Measurements from ENCODE around the gene TRMU.
A peak's percentile ranks its signal among the peaks of the same experiment; 100 is the strongest.

TRMU gene

DNA sequence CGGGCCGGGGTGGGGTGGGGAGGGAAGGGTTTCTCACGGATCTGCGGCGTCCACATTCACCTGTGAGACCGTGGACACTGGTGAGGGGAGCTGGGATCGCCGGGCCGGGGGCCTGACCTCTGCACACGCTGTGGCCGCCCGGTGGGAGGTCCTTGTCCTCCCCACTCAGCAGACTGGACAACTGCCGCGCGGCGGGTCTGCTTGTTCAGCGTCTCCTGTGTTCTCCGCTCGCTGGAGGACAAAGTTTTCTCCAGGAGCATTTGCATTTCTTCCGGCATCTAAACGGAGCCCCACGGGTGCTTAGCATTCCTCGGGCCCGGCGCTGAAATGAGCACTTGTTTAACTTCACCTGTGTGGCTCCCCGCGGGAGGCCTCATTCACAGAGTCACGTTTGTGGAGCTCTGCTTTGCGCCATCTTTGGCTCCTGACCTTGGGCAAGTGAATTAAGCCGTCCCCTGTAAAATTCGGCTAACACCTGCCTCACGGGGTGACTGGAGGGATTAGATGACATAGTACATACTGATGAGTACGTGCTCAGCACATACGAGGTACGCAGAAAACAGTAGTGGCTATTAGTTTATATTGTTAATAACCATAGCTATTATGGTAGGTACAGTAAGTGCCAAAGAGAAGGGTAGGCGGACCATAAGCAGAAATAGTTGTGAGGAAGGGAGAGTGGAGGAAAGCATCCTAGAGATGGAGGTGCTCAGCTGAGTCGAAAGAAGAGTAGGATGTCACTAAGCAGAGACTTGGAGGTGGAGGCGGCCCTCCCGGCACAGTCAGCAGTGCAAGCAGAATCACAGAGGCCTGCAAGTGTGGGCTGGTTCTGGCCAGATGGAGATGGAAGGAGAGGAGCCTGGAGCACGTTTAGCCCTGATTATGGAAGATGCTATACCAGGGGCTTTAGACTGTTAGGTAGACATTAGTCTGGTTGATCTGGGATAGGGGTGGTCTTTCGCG lies 885 bp downstream of the TRMU start:
- DNase-seq (ENCODE audit: low spot score): no peak

DNA sequence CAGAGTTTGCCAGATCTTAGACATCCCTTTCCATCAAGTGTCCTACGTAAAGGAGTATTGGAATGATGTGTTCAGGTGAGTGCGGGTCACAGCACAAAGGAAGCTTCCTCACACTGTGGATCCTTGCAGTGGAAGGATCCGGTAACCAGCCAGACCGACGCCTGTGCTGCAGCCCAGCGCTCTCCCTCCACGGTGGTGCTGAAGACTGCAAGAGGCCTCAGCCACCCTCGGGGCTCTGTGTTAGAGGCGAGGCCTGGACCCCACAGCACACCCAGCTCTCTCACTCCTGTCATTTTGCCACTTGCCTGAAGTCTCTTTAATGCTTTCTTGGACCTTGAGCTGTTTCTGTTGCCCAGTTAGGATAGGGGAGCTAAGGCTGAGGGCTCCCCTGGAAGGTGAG lies 2.4 kb downstream of the TRMU start:
- no peak for DNase-seq (ENCODE audit: low spot score)

DNA sequence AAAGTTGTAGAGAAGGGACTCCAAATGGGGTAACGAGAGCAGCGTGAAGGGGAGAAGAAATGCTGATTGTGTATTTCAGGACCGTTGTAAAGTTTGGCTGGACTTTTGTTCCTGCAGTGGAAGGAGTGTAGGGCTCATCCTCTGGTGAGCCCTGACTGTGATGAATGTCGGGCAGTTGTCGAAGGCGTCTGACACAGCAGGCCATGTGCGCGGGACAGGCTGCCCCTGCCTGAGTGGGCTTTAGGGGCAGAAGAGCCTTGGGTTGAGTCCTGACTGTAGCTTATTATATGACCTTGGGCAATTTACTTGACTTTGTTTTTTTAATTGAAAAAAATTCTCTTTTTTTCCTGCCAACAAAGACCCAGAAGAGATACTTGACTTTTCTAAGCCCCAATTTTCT lies 3.1 kb downstream of the TRMU start:
- DNase-seq (ENCODE audit: low spot score): no peak

DNA sequence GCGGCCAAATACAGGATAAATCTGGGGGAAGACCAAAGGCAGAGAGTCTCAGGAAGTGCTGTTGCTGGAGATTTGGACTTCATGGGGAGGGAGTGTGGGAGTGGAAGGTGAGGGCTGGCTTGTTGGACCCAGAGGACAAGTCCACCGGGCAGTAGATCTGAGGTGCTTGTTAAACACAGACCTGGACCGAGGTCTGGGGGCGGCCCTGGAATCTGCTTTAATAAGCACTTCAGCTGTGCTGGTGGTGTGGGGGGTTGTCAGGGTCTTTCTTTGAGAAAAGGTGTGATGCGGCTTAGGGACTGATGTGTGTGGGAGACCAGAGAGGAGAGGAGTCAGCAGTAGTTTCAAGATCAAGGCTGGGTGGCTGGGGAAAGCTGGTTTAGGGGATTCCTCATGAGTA lies 4.4 kb downstream of the TRMU start:
- no peak for DNase-seq (ENCODE audit: low spot score)

DNA sequence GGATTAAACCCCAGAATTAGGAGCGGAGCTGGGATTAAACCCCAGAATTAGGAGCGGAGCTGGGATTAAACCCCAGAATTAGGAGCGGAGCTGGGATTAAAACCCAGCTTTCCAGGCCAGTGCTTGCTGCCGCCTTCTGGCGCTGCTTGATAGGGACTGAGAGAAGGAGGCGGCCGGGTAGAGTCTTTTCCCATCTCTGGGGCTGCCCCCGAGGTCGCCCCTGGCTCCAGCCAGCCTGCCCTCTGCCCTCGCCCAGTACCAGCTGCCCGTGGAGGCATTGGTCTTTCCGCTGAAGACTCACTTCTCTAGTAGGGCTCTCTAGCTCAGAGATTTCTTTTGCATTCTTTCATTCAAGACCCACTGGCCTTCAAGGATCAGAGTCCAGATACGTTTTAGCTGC lies 5.2 kb downstream of the TRMU start:
- no peak for DNase-seq (ENCODE audit: low spot score)

DNA sequence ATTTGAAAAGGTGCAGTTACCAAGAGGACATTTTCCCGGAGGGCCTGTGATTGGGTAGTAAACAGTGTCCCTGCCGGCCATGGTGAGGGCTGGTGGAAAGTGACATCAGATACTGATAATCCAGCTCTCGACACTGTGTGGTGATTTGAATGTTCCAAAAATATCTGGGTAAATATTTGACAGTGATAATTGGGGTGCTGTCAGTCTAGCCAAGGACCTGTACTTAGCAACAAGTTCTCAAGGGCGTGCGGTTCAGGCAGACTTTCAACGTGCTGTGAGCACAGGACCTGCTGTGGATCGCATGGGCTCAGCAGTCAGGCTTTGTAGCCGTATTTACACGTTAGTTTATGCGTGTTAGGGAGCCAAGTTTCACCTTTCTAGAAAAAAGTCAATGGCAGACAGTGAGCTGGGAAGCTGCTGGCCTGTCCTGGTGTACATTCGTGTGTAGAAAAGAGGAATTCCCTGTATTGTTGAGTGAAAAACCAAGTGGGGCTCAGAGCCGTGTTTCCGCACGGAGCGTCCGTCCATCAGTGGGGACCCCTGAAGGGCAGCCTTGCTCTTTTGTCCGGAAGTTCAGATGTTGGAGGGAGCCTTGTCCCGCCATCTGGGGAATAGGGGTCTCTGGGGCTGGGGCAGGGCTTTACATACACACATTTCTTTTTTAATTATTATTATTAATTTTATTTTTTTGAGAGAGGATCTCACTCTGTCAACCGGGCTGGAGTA lies 11.3 kb downstream of the TRMU start:
- DNase-seq (ENCODE audit: low spot score): no peak

DNA sequence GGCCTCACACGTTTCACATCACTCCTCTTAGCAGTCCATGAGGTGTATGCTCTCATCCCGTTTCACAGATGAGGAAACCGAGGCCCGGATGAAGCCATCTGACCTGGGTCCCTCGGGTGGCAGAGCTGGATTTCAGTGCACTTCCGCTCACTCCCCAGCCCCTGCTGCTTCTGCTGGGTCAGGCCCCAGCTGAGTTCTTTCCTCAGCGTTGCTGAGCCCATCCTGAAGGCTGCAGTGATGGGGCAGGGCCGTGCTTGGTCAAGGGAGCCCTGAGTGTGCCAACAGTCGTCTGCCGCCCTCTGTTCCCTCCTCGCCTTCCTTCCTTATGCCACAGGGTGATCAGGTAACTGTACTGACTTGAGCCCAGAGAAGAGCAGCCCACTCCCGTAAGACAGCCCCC lies 12.1 kb downstream of the TRMU start:
- no peak for DNase-seq (ENCODE audit: low spot score)

DNA sequence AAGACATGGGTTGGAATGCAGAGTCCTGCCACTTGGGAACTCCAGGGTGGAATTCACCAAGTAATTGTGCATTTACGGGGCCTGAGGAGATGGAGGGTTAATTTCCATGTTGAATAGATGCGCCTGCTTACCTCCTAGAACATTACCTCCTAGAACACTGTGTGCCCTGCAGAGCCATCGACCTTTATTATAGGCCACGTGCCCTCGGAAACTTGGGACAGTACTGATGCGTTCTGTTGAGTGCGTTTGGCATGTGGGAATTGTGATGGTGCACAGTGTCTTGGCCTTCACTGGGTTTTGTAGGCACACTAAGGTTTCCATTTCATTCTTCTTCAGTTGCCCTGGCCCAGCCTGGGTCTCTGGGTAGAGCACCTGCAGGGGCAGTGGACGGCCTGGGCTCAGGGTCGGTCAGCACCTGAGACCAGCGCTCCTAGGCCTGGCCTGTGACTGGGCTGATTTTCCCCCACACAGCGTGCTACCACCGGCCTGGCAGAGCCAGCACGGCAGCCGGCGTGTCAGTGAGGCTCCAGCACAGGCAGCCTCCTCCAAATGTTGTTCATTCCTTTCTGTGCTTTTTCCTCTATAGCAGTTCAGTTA lies 12.7 kb downstream of the TRMU start:
- no peak for DNase-seq (ENCODE audit: low spot score)

DNA sequence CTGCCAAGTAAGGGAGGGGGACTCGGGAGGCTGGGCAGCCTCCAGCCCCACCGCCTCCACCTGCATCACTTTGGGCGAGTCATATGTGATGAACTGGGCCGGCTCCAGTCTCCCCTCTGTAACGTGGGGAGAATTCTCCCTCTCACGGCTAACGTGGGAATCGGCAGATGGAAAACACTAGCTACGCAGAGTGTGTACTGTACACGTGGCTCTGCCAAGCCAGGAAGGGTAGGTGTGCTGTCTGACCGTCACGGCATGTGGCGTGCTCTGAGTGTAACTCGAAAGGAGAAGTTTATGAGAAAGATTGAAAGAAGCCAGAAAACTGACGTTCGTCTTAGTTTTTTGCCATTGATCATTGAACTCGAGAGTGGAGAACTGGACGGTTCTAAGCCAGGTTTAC lies 13.7 kb downstream of the TRMU start:
- no peak for DNase-seq (ENCODE audit: low spot score)

DNA sequence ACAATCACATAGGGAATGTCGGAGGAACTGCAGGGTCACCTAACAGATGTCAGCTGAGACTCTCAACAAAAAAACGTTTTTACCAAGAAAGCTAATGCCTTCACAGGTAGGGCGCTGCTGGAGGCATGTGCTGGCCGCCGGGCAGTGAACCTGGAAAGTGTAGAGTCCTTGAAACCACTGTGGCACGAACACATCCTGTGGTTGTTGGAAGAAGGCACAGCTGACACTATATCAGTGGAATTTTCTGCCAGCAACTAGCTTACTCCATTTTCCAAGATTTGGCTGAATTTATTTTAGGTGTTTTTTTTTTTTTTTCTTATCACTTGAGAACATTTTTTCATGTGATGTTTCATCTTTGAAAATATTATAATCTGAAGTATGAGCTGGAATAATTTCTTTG lies 14.2 kb downstream of the TRMU start:
- no peak for DNase-seq (ENCODE audit: low spot score)

DNA sequence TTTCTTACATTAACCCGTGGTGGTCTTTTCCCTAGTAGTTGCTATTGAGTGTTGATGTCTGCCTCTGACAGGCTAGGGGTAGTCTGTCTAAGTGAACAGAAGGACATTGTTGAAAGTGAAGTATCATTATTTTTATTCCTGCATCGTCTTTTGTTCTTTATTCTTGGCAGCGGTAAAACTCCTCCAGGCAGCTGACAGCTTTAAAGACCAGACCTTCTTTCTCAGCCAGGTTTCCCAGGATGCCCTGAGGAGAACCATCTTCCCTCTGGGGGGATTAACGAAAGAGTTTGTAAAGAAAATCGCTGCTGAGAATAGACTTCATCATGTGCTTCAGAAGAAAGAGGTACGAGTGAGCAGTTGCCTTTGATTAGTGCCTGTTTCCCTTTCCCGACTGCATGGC lies 14.6 kb downstream of the TRMU start:
- no peak for DNase-seq (ENCODE audit: low spot score)

DNA sequence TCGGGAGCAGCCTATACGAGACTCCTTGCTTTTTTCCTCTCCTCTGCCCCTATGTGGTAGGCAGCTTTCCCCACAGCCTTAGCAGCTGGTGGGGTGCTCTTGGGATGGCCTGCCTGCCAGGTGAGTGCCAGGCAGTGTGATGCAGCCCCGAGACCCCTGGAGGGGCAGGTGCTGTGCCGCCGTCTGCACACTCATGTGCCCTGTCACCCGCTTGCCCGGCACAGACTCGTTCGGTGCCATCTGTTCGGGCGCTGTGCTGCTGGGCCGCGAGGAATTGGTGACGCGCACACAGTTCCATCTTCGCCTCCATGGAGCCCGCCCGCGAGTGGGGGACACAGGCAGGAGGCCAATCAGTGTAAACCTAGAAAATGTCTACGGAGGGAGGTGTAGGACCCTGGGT lies 15.1 kb downstream of the TRMU start:
- DNase-seq (ENCODE audit: low spot score): no peak

DNA sequence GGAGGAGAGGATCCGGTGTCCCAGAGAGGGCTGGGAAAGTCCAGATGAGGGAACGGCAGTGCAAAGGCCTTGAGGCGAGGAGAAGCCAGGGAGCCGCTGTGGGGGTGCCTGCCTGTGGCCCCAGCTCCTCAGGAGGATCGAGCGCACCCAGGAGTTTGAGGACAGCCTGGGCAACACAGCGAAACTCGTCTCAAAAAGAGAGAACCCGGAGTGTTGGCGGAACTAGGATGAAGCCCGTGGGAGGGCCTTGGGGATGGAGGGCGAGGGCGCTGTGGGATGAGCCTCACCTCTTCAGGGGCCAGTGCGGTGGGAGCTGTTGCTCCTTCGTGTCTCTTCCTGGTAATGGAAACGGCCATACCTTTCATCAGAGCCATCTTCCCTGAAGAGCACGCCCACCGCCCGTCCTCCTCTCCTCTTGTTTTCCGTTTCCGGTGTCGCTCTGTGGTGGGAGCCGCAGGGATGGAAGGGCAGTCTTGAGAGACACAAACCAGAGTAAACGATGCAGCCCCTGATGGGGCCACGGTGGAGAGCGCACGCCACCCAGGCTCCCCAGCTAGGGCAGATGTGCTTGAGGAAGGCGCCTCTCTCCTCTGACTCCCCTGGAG lies 15.7 kb downstream of the TRMU start:
- no peak for DNase-seq (ENCODE audit: low spot score)

DNA sequence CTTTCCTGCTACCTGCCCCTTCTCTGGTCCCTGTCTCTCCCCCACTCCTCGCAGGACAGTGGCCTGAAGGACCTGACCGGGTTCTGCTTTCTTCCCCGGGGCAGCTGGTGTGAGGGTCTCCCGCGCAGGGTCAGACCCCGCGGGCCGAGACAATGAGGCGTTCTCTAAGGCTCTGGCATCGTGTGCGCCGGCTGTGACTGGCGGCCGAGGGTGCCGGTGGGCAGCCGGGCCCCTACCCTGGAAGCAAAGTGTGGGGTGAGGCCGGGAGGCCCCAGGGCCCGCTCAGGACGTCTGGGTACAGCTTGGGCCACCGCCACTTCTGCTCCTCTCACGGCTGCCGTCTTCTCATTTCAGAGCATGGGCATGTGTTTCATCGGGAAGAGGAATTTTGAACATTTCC lies 16.3 kb downstream of the TRMU start:
- no peak for DNase-seq (ENCODE audit: low spot score)

DNA sequence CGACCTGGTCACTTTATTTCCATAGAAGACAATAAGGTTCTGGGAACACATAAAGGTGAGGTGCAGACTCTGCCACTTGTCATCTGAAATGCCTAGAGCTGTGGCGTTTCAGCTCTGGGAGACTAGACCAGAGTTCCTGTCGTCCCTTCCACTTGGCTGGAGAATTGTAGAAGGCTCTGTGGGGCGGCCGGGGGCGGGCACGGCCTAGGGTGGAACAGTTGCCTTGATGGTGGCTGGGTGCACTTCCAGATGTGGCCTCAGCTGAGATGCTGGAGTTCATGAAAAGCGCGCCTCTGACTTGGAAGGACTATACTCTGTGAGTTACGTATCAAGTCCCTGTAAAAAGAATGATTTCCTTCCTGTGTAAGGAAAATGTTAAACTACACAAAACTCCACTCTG lies 16.8 kb downstream of the TRMU start:
- DNase-seq (ENCODE audit: low spot score): no peak

DNA sequence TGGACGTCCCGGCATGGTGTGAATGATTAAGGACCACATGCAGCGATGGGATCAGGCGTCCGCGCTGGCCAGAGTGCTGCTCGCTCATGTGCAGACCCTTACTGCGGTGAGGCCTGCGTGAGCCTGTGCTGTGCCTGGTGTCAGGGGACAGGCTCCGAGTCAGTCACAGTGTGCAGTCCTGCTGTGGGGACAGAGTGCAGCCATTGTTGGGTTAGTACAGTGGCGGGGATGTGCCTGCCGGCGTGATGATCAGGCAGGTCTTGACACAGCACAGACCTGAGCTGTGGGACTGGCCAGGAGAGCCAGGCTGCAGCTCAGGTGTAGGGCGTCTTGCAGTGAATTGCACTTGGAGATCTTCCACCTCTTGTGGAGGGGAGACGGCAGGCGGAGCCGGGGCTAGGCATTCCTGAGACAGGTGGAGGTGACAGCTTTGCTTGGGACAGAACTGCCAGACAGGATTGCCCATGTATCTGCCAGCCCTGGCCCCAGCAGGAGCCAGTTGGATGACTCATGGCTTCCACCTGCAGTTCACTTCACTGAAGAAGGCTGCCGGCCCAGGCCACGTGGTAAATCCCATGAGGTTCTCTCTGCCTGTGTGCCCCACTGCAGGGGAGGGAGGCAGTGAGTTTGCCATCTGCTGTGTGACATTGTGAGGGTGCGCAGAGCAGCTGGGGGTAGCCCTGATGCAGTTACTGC lies 17.3 kb downstream of the TRMU start:
- DNase-seq (ENCODE audit: low spot score): no peak

DNA sequence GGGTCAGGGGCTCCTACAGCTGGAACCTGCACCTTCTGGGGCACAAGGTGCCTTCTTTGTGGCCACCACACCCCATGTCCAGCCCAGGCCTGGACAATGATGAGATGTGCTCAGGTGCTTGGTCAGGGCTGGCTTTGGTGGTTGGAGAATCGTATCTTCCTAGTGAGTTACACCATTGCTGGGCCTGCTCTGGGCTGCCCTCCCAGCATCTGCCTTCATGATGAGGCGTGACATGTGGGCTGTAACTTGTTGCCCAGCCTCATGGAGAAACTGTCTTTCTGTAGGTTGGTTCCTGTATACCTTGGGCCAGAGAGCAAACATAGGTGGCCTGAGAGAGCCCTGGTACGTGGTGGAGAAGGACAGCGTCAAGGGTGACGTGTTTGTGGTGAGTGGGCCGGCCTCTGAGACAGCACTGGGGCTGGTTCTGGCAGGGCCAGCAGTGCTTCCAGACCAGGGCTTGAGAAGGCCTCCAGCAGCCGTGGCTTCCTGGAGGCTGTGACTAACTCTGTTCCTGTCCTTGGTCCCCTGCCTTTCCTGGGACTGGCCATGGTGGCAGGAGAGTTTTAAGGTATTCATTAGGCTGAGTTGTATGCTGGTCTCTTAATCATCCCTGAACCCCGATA lies 18.1 kb downstream of the TRMU start:
- no peak for DNase-seq (ENCODE audit: low spot score)

DNA sequence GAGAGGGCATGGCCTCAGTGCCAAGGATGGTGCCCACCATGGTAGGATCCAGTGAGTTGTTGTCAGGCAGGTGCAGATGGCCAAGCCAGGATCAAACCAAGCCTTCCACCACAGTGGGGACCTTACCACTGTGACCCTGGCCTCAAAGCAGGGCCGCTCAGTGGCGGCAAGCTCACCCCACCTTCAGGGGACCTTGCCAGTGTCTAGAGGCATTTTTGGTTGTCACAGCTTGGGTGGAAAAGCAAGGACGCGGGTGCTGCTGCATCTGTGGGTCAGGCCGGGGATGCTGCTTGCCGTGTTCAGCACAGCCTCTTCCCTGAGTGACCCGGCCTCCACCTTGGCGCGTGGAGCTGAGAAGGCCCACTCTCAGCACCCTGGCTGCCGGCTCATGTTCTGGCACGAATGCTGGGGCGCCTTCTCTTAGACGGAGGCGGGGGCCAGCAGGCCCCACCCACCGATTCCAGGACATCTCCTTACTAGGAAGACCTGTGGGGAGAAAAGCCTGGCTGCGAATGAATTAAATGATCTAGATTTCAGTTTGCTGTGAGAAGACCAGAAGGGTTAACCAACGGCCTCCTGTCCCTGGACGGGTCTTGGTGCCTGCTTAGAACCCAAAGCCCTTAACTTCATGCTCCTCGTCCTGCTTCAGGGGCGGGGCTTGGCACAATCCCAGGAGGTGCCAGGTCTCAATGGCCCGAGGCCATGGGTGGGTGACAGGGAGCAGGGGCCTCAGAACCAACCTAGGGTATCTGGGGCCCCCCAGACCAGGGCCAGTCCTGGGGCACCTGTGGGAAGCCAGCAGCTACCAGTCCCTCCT lies 18.9 kb downstream of the TRMU start:
- no peak for DNase-seq (ENCODE audit: low spot score)

DNA sequence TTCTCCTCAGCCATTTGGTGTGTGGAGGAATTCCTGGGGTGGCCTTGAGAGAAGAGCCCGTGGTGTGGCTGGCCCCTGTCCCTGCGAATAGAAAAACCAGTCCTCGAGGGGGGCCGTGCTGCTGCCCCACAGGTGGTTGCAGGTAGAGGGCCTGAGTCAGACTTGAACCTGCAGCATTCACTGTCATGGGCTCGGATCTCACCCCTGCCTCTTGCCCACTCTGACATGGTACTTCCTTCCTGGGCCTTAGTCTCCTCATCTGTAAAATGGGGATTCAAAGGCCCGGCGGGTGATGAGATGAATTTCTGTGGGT lies 19.4 kb downstream of the TRMU start:
- no peak for DNase-seq (ENCODE audit: low spot score)

DNA sequence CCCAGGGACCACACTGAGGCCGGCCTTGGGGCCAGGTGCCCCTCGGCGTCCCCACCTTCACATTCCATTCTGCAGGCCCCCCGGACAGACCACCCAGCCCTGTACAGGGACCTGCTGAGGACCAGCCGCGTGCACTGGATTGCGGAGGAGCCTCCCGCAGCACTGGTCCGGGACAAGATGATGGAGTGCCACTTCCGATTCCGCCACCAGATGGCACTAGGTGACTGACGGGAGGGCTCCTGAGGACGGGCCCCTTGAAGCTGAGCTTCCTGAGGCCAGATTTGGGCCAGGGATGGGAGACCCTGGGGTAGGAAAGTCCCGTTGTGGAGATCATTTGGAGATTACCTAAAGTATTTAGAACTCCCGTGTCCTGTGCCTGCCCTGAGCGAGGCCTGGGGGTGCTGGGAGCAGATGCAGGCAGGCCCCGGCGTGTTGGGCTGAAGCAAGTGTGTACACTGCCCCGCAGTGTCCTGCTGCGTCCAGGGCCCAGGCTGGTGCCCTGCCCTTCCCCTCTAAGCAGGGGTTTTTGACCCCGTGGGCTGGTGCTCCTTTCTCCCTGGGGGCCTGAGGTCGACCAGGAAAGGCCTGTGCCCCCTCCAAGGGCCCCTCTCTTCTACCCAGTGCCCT lies 20.0 kb downstream of the TRMU start:
- DNase-seq (ENCODE audit: low spot score): peak; percentile 30
